ENCODE data around the gene ATP5MC2.
"Not testable (repeated sequence)": the region's sequence is repeated elsewhere in the genome, so short reads cannot be mapped to it uniquely, and the experiment has no call there.

Gene ATP5MC2

DNA sequence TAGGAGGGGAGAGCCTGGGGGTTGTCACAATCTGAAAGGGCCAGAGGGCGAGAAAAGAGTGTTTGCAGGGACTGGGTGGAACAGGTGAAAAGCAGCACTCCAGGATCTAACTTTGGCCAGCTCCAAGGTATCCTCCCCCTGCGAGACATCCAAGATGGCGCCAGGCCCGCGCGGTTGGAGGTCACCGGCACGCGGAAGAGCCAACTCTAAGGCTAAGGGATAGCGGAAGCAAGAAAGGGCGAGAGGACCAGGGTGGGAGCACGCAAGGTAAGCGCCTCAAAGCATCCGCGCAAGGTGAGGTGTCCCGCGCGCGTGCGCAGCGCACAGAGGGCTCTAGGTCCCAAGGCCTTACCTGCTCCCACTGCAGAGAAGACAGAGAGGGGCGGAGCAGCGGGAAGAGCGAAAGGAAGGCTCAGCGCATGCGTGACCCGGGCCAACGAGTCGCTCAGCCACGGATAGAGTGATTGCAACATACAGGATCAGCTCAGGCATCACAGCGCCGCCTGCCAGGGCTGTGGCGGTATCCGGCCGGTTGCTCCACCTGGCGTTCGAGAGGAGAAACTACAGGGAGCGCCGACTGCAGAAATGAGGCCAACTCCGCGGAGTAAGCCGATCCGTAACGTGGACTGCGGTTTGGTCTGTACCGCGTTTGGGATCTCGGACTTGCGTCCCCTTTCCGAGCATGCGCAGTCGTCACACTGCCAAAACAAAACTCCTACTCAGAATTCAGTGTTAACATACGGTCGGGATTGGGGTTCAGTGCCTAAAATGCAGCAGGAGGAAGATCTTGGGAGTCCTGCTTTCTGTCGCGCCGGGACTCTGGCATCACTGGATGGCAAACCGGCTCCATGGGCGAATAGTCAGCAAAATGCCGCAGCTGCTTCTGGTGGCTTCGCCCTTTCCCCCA, at the start of gene ATP5MC2:
Gene ATP5MC2, minus strand, starts transcription at position 383 of the 907 bp plus-strand sequence. CDS start 3,469 bp downstream, outside the sequence.
- peak; percentile 97 for DNase-seq

DNA sequence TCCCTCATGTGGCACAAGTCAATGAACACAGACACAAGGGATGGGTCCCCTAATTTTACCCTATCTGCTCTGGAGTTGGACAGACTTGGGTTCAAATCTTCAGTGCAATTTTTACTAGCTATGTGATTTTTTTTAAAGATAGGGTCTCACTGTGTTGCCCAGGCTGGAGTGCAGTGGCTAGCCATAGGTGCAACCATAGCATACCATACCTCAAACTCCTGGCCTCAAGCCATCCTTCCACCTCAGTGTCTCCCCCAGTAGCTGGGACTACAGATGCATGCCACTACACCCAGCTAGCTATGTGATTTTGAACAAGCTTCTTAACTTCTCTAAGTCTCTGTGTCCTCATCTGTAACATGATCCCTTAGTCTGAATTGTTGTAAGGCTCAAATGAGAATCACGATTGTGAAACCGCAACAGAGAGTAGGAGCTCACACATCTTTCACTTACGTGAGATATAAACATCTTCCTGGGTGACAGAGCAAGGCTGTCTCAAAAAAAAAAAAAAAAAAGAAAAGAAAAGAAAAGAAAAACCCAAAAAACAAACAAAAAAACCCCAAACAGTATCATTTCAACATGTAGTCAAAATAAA, 46.7 kb upstream of the ATP5MC2 start:
- no peak for DNase-seq

DNA sequence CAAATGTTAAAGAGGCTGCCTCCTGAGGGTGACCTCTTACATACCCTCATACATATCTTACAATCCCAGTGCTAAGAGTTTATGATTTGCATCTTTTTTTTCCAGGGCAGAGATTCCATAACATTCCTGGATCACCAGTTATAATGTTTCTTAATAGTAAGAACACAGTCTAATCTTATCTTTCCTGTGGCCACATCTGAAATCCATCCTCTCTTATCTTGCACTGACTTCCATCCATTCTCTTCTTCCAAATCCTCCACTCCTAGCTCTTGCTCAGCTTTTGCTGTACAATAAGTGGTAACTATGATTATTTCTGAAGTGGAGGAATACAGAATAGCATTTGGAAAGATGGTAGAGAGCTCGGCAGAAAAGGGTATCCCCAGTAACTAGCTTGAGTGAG, 45.1 kb upstream of the ATP5MC2 start:
- DNase-seq: no peak

DNA sequence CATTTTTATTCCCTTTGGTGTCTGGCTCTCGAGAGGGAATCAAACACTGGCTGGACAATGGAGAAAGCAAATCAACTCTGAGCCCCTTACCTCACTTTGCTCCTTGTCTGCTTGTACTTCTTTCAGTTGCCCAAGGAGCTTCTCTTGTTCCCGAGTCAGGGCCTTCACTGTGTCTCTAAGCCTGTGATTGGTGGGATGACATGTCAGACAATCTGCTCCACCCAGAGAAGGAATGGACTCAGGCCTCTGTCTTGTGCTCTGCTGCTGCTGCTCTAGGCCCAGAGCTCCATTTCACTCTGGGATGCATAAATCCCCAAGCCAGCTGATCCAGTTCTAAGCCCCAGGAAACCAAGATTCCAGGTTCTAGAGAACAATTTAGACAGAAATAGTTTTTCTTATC, 43.8 kb upstream of the ATP5MC2 start:
- no peak for DNase-seq

DNA sequence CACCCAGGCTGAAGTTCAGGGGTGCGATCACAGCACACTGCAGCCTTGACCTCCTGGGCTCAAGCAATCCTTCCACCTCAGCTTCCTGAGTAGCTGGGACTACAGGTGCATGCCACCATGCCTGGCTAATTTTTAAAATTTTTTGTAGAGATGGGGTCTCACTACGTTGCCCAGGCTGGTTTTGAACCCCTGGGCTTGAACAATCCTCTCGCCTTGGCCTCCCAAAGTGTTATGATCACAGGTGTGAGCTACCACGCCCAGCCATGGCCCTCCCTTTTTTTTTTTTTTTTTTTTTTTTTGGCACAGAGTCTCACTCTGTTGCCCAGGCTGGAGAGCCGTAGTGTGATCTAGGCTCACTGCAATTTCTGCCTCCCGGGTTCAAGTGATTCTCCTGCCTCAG, 42.7 kb upstream of the ATP5MC2 start:
- not testable (repeated sequence) for DNase-seq

DNA sequence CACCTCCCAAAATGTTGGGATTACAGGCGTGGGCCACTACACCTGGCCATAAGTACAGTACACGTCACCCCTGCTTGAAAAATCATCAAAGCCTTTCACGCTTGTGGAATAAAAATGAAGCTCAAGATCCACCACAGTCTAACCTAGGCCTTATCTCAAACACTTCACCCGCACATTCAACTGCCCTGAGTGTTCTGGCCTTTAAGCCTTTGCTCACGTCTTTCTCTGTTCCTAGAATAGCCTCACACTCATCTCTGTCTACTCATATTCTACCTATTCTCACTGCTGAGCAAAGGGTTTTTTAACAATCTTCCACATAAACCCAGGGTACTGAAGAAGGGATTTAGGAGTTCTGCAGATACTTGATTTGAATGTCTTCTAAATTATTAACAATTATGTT, 41.4 kb upstream of the ATP5MC2 start:
- DNase-seq: no peak

DNA sequence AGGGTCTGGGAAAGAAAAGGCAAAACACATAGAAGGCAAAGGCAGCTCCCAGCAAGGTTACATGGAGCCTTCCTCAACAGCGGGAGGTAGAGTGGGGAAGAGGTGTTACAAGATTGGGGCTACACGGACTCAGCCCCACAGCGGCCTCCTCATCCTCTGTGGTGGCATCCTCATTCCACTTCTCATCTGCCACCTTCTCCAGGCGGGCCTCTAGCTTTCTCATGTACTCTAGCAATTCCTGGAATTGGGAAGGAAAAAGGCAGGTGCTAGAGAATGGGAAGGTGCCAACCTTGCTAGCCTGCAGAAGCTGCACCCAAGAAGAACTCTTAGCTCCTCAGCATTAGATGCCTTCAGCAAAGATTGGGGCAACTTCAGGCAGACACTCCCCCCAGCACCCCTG, 38.1 kb upstream of the ATP5MC2 start:
- DNase-seq: no peak

DNA sequence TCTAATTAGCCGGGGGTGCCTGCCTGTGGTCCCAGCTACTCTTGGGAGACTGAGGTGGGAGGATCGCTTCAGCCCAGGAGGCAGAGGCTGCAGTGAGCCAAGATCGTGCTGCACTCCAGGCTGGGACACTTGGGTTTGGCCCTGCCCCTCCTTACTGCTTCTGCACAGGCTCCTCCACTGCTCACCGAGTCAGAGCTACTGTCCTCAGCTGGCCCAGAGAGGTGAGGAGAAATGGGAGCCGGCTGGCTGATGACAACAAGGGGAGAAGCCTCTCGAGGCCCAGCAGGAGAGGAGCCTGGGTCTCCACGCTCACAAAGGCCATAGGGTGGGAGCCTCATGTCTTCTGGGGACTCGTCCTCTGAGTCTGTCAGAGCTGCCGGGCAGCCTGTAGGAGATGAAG, 37.6 kb upstream of the ATP5MC2 start:
- DNase-seq: no peak

DNA sequence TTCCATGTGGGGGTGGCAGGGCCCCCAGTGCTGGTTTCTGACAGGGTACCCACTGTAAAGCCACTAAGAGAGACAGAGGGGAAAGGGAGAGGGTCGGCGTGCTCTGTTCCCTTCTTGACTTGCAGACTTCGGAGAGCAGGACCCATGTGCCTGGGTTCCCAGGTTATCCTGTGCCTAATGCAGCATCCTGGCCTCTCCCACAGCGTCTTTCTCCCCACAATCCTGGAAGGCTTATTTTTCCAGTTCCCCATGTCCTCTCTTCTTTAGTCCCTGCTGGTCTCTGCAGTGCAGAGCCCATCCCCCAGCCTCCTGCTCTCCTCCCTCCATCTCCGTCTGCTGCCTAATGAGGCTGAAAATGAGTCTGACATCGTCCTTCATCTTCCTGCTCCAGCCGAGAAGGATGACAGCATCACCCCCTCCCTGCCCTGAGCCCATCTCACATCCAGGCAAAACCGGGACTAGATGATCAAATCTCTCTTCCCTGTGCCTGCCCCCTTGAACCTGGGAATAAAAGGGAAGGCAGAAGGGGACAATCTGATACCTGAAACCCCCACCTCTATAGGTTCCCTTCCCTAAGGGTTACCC, 36.3 kb upstream of the ATP5MC2 start:
- peak; percentile 31 for DNase-seq

DNA sequence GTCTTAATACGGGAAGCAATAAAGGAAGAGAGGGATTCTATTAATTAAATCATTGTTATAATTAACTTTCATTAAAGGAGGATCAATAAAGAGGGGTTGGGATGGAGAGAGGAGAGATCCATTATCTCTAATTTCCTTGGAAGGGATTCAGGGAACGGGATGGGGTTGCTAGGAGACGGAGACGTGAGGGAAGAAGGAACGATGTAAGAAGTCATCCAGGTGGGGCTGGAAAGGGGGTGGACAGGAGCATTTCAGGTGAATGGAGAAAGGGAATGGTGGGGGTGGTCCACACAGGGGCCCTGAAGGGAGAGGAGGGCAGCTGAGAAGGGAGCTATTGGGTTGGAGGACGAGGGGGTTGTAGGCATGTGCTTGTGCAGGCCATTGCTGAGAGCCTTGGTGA, 34.2 kb upstream of the ATP5MC2 start:
- no peak for DNase-seq

DNA sequence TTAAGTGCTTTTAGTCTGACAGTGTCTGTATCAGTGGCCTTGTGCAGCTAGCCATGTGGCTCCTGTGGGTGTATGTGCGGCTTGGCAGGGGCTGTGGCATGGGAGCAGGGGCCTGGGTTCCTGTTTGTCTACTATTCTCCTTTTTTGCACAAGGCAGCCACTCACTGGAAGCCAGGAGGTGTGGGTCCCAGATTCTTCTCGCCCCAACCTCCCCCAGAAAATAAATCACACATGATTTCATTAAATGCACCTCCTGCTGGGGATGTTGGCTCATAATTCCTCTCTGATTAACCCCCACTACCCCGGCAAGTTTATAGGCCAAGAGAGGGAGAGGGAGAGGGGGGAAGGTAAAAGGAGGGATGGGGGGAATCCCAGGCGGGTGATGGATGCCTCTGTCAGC, 33.8 kb upstream of the ATP5MC2 start:
- DNase-seq: no peak

DNA sequence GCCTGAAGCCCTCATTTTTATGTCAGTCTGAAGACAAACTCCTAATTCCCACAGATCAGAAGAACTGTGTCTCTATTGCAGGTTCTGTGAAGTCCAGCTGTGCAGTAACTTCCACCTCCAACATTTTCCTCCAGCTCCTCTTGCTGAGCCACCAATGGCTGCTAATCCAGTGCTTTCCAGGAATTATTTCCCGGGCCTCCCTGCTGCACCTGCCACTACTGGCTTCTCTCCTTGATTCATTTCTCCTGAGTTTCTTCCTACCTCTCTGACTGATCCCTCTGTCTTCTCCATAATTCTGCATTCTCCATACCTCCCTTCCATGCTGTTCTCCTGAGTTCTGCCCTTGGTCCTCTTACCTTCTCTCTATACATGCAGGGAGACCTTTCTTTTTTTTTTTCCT, 30.2 kb upstream of the ATP5MC2 start:
- no peak for DNase-seq

DNA sequence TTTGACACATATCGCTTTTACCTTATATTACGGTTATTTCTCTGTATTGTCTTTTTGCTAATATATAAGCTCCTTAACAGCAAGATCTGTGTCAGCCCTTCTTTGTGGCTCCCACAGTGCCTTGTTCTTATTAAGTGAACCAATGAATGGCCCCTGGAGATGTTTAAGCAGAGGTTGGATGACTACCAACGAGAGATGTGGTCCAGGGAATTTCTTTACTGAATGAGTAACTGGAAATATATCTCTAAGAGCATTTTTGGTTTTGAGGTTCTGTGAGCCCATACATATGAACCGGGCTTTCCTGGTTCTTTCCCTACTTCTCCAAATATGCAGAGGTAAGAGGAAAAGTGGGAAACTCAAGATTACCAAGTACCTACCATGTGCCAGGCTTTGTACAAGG, 27.9 kb upstream of the ATP5MC2 start:
- peak; percentile 3 for DNase-seq

DNA sequence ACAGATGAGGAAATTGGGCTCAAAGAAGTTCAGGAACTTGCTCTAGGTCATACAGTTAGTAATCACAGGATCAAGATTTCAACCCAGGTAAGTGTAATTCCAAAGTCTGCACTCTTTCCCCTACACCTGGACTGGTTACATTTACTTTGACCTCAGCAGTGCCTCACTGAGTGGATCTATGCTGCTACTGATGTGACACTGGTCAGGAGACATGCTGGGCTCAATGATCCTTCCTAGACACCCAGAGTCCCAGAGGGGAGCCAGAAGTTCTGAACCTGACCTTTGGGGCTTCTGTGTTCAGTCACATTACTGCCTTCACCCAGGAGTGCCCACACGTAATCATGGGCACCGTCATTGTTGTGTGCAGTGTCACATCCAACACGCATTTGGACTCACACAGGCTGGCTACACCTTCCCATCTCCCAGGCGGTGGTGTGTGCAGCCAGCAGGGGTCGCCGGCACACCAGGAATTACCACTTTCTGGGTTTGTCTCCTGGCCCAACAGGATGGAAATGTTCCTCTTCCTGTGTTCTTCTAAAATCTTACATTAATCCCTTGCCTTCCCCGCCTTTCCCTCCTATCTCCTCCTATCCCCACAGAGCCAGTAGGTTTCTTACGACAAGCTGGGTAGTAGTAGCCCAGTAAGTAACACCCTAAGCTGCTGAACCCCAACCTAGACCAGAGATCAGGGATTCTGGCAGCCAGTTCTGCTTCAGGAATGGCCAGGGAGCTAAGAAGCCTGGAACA, 25.8 kb upstream of the ATP5MC2 start:
- DNase-seq: peak; percentile 26

DNA sequence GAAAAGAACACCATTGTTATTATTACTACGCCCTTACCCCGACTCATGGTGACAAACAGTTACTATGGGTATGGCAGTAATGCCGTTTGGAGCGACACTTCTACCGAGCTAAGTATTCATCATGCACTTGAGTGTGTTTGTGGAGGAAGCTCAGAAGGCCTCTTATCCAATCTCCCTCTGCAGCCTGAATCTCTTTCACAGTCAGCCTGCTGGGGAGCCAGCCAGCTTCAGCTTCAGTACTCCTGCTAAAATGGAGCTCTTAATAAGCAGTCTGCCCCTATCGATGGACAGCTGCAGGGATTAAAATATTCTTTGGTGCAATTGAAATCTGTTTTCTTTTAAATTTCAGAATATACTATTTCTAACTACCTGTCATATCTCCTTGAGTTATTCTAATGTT, 24.7 kb upstream of the ATP5MC2 start:
- DNase-seq: no peak

DNA sequence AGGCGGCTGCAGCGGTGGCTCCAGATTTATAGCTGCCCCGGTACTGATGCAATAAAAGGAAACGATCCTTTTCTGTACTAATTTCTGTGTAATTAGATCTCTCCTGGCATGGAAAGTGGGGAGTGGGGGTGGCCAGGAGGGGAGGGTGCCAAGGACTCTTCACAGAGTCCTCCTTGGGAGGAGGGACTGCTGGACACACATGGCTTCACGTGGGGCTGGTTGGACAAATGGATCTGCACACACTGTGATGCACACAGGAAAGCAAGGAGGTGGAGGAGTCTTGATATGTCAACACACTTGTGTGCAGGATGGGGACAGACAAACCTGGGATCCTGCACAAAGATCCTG, 23.8 kb upstream of the ATP5MC2 start:
- DNase-seq: no peak

DNA sequence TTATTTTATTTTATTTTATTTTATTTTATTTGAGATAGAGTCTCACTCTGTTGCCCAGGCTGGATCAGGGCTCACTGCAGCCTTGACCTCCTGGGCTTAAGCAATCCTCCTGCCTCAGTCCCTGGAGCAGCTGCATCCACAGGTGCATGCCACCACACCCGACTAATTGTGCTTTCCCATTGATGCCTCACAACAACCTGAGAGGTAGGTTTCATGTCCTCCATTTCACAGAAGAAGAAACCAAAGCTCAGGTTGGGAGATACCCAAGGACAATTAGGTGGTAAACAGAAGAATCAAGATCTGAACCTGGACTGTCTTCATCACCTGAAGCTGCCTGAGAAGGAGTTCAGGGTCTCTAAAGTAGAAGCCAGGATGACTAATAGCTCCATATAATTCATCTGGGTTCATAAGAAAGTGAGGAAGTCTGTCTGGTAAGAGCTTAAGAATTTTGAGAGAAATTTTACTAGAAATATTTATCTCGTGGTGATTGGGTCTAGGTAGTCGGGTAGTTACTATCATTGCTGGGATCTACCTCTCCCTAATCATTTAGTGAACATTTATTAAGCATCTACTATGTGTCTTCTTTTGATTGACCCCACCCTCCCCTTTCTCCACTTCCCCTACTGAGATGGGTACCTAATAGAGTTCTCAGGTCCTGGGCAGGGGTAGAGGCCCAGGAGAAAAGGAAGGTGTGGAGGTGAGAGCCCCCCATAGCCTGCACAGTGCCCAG, 23.2 kb upstream of the ATP5MC2 start:
- no peak for DNase-seq

DNA sequence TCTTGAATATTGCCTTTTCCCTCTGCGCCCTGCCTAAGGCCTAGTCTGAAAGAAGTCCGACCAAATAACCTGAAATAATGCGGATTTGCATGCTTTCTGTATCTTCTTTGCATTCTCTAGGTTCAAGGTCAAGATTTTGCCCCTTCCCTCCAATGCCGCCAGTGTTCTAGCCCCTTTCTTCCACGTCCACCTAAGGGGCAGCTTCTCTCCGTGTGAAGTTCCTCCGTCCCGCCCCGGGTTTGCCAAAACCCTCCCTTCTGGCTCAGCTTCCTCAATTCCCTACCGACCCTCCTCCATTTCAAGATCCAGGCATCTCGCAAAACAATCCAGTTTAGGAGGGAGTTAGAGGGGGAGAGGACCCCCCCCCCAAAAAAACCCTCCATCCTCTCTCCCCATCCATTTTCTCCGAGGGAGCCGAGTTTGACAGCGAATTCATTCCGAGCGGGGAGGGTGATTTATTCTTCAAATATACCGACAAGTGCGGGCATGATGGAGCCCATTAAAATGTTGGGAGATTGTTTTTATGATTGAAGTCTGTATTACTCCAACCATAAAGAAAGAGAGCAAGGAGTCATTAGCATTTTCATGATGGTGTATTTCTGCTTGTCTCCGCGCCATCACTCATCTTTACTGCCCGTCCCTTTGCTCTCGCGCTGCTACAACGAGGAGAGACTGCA, 20.9 kb upstream of the ATP5MC2 start:
- DNase-seq: no peak

DNA sequence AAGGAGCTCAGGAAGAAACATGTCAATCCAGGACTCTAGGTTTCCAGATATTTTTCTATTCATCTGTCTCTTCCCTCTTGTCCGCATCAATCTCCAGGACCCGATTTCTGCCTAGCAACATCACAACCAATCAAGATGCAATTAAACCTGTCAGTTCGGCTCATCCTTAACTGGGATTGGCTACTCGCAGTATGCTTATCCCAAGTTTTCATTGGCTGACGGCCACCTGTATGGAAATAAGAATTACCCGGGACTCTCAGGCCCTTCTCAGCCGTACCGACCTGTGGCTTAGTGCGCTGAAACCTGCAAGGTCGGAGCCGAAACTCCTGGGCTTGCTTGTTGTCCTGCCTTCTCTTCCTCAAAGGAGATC, 20.4 kb upstream of the ATP5MC2 start:
- peak; percentile 89 for DNase-seq

DNA sequence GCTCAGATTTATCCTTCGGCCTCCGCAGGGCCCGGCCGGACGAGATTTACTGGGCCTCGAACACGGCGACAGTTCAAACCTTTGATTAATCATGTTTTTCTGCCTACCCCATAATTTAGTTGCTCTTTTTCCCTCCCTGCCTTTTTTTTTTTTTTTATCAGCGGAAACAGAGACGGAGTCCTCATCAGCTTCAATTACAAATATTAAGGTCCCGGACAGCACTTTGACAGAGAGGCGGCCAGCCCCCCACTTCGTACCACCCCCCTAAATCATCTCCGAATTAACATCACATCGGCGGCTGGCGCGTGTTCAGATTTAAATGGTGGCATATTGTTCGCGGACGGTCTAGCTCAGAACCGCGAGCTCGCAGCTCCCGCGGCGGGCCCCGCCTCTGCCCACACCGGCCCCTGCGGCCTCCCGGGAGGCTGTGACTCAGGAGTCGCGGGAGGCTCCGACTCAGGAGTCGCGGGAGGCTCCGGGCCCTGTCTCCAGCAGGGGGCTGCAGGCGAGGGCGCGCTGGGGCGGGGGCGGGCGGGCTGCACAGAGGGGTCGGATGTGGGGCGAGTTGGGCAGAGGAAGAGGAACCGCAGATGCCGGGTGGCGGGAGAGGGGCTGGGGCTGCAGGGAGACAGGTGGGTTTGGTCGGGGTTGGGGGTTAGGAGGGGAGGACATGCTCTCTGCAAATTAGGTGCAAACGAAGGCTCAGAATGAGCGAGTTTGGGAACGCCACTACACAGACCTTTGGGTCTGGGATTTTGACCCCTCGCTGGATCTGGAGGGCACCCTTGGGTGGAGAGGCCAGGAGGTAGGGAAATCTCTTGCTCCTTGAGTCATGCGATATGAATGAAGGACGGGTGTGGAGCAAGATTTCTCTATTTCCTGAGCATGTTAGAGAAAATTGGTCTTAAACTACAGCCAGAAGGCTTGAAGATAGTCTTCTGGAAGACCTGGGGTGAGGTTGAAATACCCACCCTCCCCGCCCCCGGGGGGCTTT, 19.6 kb upstream of the ATP5MC2 start:
- peak; percentile 65 for DNase-seq

DNA sequence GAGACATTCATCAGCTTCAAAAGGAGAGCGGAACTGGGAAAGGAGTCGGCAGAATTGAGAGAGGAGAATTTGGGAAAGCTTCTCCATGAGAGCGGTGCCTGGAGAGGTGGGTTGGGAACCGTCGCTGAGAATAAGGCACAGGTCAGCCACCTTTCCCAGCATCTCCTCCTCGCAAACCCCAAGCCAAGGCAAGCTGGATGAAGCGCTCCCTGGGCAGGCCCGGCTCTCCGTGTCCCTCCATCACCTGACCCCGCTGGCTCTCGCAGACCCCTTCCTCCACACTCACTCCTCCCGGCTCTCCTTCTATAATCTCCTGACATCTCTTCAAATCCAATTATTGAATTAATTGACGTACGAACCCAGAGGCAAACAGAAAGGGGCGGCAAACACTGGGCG, 18.9 kb upstream of the ATP5MC2 start:
- DNase-seq: no peak

All from kidney glomerular epithelial cell (primary cell).